HG03378 (cell line): ENCODE measurements around the gene DYRK2.

Experiments used
- ATAC-seq: cut with Tn5 transposase; IDR thresholded peaks from one replicate; pipeline ENCODE4 v1.9.1; 2021; ENCODE audit warnings: mild to moderate bottlenecking, moderate library complexity; ENCODE audit not compliant: unreplicated experiment

DYRK2 gene

DNA sequence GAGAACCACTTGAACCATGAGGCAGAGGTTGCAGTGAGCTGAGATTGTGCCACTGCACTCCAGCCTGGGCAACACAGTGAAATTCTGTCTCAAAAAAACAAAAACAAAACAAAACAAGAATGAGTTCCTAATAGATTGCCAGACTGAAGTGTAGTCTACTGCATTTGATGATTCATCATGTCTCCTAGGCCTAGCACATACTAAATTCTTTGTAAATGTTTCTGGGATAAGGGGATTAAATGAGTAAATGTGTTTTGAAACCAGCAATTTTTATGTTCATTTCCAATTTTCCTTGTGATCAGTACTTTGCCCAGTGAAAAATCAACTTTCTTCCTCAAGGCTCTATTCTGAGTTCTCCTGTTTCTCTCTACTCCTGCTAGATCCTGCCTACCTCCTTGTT, 2.9 kb upstream of the DYRK2 start:
- ATAC-seq, result no peak

DNA sequence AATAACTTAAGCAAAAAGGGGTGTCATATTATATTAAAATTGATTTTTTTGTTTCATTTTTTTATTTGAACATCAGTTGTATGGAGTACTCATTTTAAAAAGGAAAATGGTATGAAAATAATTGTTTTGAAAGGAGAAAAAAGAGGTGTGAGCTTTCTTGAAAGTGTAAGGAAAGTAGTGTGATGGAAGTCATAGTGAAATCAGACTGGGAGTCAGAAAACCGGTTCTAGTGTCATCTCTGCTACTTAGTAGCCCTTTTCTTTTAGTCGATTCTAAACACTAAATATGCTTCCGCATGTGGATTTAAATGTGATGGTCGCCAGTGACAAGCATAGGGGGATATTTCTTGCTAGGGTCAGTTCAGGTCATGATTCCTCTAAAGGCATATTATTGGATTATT, 1.8 kb upstream of the DYRK2 start:
- no peak for ATAC-seq

DNA sequence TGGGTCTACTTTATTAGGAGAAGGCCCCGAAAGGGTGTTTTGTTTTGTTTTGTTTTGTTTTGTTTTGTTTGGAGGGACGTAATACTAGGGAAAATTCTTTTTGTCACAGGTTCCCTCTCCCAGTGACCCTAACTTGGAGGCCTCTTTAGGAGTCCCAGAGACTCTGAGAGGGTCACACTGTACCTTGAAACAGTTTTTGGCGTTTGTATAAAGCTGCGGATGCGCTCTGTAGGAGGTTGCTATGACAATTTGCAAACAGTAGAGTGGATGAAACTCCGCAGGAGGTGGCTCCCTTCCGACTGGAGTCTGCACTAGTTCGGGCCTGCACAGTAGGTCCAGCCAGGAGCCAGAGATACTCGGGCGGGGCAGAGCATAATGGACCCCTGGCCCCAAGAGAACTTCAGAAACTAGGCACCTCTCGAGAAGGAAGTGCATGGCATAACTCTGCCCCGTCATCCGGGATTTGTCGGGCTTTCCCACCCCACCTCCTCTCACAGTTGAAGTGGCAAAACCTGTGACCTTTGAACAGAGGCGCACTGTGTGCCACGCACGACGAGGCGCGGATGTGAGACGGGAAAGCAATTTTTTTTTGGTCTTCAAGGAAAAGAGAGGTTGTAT, 1.3 kb upstream of the DYRK2 start:
- ATAC-seq, result no peak

DNA sequence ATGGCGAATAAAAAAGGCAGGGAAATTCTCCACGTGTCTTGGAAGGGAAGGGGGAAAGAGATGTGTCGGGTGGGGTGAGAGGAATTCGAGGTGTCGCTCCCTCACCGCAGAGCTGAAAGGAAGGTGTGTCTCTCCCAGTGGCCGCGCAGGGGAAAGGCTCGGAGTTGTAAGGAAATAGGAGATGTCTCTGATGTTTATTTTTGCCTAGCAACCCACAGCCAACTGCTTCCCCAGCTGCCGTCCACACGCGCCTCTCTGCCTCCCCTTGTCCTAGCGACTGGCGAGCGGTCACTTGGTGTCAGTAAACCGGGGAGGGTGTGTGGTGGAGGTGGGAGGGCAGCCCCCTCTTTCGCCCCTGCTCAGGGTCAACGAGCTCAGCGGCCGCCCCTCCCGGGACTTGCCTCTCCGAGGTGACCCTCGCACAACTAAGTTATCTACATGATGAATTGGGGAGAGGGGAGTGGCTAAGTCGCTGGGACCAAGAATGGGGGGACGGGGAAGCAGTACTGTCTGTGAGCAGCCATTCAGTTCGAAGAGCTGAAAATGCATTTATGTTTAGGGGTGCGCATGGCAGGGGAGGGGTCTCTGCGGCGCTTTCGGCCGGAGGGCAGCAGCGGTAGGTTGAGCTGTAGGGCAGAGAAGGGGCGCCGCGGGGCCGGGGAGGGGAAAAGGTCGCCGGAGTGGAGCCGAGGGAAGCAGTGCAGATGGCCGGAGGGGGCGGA, 585 bp upstream of the DYRK2 start:
- no peak for ATAC-seq

DNA sequence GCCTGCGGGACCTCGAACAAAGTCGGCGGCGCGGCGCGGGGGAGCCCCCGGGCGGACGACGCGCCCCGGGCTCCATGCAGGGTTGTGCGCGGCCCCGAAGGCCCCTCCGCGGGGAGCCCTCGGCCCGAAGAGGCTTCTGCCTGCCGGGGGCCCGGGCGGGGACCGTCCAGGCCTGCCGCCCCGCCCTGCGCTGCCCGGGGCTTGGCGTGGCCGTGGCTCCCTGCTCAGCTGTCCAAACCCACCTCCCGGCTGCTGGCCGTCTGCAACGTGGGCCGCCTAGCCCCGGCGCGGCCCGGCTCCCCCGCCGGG, 670 bp downstream of the DYRK2 start:
- ATAC-seq, result no peak

DNA sequence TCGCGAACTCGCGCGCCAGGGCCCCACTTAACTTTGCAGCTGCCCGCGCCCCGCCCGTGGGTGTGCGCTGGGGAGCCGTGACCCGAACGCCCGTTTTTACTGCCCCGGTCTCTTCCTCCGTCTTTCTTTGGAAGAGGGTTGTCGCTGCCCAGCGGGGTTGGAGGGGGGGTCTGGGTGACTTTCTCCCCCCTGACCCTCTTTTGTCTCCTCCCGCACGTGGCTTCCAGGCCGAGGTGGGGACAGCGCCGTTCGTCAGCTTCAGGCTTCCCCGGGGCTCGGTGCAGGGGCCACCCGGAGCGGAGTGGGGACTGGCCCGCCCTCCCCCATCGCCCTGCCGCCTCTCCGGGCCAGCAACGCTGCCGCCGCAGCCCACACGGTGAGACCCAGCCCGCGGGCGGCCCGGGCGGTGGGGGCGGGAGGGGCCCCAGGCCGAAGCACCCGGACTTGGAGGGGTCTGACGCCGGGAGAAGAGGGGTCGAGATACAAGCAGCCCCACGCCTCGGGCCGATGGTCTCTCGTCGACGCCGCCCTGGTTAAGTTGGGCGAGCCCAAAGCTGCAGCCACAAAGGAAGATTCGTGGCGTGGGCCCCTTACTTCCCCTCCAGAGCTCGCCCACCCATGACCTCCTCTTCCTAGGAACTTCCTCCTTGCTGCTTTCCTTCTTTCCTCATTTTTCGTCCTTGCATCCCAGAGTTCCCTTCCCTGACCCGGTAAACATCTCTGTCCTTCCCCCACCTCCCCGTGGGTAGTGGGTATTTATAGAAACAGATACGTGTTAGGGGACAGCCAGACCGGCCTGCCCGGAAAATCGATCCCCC, 1.2 kb downstream of the DYRK2 start:
- ATAC-seq, result no peak

DNA sequence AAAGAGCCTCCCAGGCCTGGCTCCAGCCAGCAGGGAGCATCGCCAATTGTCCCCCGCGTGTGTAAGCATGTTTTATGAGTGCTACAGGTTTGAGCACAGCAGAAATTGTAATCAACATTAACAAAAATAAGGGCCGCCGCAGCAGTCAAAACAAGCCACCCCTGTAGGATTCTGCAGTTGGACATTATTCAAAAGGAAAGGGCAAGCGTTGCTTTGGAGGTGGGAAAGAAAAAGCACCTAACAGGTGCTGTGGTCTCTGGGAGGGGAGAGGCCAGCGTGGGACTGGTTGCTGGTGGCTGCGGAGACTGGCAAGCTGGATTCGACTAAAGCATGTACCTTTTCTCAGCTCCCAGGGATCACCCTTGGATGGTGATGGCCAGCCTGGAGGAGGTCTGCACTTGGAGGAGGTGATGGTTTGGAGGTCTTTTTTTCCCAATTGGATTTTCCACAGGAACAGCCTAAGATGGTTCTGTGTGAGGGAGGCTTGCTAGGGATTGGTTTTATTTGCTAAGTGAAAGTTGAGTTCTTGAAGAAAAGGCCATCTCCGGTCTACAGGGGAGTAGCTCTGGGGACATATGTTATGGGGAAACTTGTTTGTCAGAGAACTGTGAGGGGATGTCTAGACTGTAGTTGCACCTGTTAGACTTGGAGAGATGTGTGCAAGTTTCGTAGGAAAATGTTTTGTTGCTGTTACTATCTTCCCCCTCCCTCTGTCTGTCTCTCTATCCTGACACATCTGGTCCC, 2.0 kb downstream of the DYRK2 start:
- ATAC-seq, result peak; percentile 26

DNA sequence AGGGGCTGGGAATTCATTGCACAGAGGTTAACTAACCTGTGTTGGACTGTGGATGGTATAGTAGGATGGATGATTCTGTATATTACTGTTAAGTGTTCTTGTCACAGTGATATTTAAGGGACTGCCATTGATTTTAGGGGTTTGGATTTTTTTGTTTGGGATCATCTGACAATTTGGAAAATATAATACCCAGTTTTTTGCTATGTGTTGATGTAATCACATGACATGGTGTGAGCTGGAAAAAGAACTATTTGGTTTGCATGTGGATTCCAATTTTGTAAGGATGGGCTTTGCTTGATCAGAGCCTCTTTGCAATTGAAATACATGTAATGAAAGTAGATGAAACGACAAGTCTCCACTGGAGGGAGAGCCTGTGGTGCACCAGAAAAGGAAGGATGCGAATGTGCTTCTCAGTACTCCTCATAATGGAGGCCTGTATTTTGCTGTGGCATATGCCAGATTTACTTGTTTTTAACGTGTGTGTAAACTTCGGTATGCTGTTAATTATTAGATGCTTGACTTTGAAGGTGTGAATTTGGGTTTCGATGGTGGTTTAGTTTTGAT, 2.7 kb downstream of the DYRK2 start:
- ATAC-seq, result peak; percentile 42

DNA sequence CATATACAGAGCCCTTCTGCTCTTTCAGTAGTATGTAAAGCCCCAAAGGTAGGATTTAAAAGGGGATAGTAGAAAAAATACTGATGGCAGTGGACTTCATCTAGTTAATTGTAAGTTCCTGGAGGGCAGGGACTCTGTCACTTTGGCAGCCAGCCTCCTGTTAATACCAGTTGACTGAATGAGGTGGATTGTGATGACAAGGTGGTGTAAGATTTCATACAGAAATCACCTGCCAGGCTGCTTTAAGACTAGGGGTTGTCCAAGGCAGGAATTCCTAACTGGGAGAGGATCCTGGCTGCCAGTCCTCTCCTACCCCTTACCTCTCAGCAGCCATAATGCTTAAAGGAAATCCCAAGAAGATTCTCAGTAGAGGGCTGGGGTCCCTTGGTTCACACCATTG, 7.3 kb downstream of the DYRK2 start:
- no peak for ATAC-seq

DNA sequence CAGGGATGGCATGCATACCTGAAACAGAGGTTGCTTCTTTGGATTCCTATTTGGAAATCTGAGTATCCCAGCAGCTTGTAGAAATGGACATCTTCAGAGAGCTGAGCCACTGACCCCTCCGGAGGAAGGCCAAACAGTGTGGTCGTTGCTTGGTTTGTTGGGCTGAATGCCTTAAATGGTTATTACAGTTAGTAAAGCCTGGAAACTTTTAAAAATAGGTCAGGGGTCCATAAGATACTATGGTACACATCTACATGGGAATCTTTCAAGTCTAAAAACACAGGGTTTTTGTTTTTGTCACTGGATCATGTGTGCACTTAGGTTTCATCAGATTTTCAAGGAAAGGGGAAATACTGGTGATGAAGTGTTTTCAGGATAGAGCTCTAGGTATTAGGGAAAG, 7.7 kb downstream of the DYRK2 start:
- ATAC-seq, result no peak

DNA sequence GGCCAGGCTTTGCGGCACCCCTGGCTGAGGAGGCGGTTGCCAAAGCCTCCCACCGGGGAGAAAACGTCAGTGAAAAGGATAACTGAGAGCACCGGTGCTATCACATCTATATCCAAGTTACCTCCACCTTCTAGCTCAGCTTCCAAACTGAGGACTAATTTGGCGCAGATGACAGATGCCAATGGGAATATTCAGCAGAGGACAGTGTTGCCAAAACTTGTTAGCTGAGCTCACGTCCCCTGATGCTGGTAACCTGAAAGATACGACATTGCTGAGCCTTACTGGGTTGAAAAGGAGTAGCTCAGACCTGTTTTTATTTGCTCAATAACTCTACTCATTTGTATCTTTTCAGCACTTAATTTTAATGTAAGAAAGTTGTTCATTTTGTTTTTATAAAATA, 9.9 kb downstream of the DYRK2 start:
- ATAC-seq, result no peak

DNA sequence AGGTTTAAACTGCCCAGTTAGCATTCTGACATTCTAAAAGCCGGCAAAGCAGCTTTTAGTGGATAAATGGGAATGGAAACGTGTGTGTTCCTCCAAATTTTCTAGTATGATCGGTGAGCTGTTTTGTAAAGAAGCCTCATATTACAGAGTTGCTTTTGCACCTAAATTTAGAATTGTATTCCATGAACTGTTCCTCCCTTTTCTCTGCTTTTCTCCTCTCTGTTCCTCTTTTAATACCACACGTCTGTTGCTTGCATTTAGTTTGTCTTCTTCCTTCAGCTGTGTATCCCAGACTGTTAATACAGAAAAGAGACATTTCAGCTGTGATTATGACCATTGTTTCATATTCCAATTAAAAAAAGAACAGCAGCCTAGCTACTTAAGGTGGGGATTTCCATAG, 10.7 kb downstream of the DYRK2 start:
- no peak for ATAC-seq

DNA sequence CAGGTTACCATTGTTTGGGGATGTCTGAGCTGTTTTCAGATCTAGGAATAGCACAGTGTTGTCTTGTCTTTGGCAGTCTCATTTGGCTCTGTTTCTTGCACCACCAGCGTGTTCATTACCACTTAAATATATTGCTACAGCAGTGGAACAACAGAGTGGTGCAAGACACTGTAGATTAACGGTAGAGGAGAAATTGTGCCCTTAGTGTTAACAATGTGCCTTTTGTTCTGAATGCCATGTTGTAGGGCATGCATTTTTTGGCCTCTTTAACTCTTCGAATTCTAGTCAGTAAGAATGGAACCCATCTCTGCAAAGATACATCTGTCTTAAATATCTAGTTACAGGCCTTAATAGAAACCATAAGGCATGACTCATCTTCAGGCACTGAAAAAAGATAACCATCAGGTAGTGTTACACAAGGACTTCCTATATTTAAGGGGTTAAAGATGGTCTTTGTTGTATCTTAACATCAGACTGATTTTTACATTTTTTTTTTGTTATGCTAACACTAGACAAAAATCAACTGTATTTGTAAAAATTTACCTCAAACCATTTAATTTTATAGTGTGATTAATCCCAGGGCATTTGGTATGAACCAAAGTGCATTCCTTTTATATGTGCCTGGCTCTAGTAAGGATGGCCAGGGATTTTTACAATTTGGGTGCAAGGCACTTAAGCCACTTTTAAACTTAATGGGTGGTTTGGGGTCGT, 12.9 kb downstream of the DYRK2 start:
- ATAC-seq, result no peak

DNA sequence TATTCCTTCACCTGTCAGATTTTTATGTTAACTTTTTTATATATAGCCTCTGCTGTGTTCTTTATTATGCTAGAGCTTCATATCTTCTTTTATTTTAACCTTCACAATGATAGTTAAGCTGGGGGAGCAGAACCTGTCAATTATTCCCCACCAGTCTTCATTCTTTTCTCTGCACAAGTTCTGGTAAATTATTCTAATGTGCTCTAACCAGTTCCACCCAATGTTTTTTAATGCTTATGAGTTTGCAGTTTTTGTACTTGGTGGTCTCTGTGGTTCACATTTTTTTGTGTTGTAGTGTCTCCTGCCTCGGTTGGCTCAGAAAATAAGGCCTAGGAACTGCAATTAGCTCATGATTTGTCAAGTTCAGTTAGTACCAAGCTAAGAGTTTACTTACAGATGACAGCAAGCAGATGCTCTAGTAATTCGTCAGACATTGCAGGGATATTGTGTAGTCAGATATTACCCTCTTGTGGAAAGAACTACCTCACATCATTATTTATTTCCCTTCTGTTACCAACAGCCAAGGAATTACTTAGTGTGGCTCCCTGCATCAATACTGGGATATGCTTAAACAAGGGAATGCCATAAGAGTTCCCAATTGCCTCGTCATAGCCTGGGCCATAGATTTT, 14.5 kb downstream of the DYRK2 start:
- no peak for ATAC-seq

DNA sequence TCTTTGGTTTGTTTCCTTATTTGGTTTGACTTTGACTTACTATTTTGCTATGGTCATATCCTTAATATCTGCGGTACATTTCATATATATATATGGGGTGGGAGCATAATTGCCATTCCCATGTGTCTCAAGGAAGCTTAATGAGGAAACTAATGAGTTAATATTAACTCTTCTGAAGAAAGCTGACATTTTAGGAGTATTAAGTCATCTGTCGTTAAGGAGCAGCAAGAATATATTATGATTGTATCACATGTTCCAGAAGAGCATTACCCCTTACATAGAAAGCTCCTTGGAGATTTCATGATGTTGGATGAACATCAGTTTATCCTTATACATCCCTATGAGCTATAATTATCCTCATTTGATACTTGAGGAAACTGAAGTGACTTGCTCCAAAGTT, 15.6 kb downstream of the DYRK2 start:
- no peak for ATAC-seq

DNA sequence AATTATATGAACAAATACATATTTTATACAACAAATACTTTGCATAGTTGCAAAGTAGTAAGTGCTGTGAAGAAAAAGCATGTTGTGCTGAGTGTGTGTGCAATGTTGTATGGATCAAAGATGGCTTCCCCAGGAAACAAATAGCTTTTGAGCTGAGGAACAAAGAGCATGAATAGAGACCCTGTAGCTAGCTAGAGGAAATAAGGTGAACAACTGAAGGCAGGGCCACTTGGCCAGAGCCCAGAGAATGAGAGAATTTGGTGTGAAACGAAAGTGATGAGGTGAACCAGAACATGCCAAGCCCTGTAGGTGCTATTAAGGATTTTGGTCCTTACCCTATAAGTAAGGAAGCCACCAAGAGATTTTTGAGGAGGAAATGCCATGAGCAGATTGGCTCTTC, 17.1 kb downstream of the DYRK2 start:
- no peak for ATAC-seq

DNA sequence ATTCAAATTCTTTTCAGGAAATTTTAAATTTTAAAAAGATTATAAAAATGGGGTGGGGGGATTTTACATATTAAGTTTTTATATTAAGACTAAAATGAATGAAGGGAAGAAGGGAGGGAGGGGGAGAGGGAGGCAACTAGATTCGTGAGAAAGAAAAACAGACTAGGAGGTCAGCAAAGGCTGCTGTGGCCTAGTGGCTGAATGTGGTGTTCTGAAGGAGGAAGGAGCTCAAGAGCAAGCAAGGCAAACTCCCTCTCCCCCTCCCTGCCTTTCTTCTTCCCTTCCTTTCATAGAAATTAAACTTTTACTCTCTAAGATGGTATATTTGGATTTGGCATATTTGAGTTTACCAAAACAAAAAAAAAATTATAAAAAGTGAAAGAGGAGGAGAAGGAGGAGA, 18.1 kb downstream of the DYRK2 start:
- no peak for ATAC-seq

DNA sequence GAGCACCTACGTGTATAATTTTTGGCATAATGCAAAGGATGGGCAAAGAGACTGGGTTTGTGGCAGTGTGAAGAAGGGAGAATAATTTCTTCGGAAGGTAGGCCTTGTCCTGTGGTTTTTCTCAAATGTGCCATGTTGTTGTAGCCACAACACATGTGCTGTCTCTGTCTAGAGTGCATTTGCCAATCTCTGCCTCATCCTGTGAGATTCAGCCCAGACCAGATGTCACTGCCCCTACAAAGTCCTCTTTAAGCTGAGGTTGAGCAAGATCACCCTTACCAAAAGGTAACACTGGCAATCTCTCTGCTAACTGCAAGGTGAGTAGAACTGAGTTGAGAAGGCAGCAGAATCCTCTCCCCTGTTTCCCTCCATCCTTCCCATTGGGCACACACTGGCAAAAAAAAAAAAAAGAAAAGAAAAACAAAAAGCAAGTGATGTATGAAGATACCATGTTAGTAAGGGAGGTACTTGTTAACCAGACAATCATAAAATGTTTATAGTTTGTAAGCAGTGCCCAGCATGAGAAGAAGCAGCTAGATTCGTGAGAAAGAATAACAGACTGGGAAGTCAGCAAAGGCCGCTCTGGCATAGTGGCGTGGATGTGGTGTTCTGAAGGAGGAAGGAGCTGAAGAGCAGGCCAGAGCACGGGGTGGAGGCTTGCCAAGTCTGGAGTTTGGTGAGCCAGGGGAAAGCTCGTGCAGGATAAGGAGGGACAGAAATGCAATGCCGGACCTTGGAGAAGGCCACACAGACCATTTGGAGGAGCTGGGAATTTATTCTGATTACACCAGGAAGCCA, 18.9 kb downstream of the DYRK2 start:
- no peak for ATAC-seq

DNA sequence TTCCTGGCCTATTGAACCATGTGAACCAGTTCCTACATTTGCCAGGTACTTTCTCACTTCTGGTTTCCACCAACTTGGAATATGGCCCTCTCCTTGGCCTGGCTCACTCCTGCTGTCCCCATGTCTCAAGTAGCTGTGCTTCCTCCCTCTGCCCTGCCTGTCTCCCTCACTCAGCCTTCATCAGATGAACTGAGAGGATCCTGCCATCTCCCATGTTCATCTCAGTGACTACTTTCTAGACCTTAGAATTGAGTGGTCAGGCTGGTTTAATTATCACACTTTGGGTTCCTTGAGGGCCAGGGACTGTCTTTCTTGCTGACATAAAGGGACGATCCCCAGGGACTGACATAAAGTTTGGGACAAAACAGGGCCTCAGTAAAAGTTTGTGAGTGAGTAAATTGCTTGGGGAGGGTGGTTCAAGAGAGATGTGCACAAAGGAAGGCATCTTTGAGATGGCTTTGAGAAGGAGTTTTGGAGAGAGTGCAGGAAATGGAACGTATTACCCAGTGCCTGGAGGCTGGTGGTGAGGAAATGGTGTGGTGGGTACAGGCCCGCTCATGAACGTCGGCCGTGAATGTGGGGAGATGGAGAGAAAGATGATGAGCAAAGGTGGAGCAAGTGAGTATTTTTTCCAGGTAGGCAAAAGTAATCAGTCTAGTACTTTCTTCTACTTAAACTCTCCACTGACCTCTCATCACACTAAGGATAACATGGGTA, 20.8 kb downstream of the DYRK2 start:
- no peak for ATAC-seq
